ENCODE data around the gene SLC30A10.

- TF ChIP-seq CTCF (conservative IDR thresholded peaks at IDR 0.05; ENCODE audit: low read length) (no peak), EZH2phosphoT487 (IDR thresholded peaks at IDR 0.05; ENCODE audit: borderline replicate concordance) (no peak)
These were observed 13.1 kb upstream of the SLC30A10 start for GRCh38 chr1:219941179-219942118.
